AG10803 (cell line): ENCODE measurements around the gene ARHGAP24.

Experiments used
- DNase-seq: peaks from one replicate; pipeline ENCODE4 v3.0.0; 2010; ENCODE audit warnings: low read depth
- H3K4me3 ChIP-seq: 2 replicates; pipeline ENCODE4 v1.5.1; 2011; ENCODE audit warnings: mild to moderate bottlenecking, low read length, control low read depth
- CTCF ChIP-seq: conservative IDR thresholded peaks from 2 replicates; pipeline ENCODE4 v1.5.1; 2011; ENCODE audit warnings: mild to moderate bottlenecking, low read length, control low read depth, inconsistent platforms

ARHGAP24 gene

DNA sequence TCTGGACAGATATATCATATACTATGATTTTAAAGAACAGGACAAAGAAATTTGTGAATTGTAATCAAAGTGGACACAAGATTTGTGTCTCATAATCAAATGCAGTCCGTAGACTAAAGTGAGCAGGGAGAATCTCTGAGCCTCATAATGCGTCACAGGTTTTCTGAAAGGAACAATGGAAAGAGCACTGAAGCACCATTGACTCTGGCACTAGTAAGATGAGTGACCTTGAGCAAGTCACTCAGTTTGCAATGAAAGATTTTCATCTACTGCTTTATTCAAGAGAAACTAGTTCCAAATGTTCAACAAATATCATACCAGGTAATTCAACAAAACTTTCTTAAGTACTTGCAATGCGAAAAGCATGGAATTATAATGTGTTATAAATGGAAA lies 569.6 kb downstream of the ARHGAP24 start:
- DNase-seq, result no peak
- no peak for TF ChIP-seq CTCF
- H3K4me3 ChIP-seq, result no peak overlapping the region

DNA sequence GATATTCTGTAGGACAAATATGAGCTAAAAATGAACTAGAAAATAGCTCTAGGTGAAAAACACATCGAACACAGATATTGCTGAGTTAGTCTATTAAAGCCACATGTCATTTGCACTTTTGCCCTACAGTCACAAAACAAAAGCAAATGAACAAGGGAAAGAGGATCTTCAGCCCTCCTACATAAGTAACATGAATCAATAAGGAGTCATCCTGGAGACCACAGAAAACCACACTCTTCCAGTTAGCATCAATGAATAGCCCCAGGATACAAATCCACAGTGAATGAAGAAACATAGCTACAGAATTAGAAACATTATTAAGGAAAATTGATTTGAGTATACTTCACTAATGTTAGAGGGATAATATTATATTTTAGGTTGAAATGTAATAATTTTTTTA lies 573.5 kb downstream of the ARHGAP24 start:
- no peak overlapping the region for H3K4me3 ChIP-seq
- no peak for TF ChIP-seq CTCF
- DNase-seq, result peak; percentile 60

GRCh38 chr4:86050496-86050895 lies 575.5 kb downstream of the ARHGAP24 start:
- TF ChIP-seq CTCF, result no peak
- no peak for DNase-seq
- H3K4me3 ChIP-seq, result no peak overlapping the region
